GM18520 (cell line): ENCODE results near the gene SHH.

Experiments used
- ATAC-seq: cut with Tn5 transposase; IDR thresholded peaks from one replicate; pipeline ENCODE4 v1.9.1; 2021; ENCODE audit not compliant: unreplicated experiment

SHH gene

GRCh38 chr7:155807789-155808548, 4.3 kb downstream of the SHH start:
- no peak for ATAC-seq

- ATAC-seq = no peak
Measured at GRCh38 chr7:155807065-155807671, 5.1 kb downstream of the SHH start.

DNA sequence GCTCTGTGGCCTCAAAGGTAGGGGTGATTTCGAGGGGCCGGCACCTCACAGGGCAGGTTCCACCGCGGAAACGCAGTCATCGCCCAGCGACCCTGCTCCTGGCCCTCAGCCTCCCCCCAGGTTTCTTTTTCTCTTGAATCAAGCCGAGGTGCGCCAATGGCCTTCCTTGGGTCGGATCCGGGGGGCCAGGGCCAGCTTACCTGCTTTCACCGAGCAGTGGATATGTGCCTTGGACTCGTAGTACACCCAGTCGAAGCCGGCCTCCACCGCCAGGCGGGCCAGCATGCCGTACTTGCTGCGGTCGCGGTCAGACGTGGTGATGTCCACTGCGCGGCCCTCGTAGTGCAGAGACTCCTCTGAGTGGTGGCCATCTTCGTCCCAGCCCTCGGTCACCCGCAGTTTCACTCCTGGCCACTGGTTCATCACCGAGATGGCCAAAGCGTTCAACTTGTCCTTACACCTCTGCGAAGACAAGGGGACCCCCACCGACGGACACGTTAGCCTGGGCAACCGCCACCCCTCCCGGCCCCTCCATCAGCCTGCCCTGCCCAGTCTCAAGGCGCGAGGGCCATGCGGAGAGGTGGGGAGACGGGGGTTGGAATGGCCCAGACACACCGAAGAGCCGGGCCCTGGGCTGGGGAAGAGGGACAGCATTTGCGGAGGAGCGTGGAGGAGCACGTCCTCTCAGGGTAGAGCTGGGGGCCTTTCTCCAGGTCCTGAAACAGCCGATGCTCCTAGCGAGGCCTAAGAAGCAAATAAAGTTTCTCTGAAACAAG, 6.0 kb downstream of the SHH start:
- no peak for ATAC-seq

- ATAC-seq = no peak
Measured at GRCh38 chr7:155805826-155806095, 6.5 kb downstream of the SHH start.

- no peak for ATAC-seq
Measured at GRCh38 chr7:155804897-155805825, 7.1 kb downstream of the SHH start.

DNA sequence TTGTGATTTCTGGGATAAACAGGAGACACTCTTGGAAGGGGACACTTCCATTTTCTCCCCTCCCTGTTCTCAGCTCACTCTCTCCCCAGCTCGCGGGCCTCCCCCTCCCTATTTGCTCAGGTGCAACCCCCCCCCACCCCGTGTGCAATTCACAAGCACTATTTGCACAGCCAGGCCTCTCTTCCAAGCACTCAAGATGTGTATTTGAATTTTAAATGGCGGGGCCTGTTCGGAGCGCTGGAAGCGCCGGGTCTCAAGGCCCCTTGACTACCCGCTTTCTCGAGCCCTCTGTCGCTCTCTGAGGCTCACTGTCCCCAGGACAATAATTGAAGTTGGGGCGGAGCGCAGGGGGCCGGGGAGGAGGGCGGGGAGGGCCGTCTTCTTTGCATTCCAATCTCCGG, 7.8 kb downstream of the SHH start:
- ATAC-seq = no peak

- no peak for ATAC-seq
Measured at GRCh38 chr7:155803418-155804376, 8.6 kb downstream of the SHH start.

GRCh38 chr7:155802906-155803417, 9.3 kb downstream of the SHH start:
- no peak for ATAC-seq

GRCh38 chr7:155802291-155802690, 10.0 kb downstream of the SHH start:
- no peak for ATAC-seq

- no peak for ATAC-seq
Measured at GRCh38 chr7:155800741-155801267, 11.5 kb downstream of the SHH start.

DNA sequence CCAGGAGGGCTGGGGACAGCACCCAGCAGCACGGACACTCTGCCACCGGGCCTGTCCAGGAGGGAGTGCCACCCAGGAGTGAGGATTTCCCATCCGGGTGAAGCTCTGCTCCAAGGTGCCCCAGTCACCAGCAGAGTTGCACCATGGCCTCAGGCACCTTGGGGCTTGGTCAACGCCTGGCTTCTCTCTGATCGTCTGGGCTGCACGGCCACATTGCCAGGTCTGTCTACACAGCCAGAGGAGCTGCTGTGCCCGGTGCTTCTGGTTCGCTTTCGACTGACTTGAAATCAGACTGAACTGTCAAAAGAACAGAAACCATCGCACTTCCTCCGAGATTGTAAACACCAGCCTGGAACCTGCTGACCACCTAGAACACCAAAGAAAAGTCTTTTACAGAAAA, 12.0 kb downstream of the SHH start:
- no peak for ATAC-seq

- ATAC-seq = no peak
Measured at GRCh38 chr7:155799514-155799913, 12.7 kb downstream of the SHH start.

DNA sequence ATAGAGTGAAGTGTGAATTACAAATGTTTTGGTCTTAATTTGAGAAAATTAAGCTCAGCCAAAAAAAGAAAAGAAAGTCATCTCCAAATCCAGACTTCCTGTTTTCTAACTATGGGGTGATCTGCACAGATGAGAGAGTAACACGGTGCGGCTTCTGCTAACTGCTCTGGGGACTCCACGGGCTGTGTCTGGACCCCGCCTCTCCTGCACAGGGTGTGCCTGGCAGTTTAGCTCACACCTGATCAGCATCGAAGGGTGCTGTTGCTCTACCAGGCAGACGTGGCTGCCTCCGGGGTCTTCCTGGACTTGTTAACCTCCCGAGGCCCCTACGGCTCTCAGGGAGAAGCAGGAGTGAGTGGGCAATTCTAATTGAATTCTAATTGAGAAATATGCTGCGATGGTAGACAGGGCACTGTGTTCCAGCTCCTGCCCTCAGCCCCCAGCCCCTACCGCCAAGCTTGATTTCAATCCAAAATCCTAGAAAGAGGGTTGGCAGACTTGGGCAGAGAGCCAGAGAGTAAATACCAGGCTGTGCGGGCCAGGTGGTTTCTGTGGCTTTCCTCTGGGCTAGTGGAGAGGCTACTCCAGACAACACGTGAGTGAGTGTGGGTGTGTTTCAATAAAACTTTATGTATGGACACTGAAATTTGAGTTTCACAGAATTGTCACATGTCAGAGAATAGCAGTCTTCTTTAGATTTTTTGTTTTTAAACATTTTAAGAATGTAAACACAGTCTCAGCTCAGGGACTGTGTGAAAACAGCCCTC, 13.4 kb downstream of the SHH start:
- no peak for ATAC-seq

DNA sequence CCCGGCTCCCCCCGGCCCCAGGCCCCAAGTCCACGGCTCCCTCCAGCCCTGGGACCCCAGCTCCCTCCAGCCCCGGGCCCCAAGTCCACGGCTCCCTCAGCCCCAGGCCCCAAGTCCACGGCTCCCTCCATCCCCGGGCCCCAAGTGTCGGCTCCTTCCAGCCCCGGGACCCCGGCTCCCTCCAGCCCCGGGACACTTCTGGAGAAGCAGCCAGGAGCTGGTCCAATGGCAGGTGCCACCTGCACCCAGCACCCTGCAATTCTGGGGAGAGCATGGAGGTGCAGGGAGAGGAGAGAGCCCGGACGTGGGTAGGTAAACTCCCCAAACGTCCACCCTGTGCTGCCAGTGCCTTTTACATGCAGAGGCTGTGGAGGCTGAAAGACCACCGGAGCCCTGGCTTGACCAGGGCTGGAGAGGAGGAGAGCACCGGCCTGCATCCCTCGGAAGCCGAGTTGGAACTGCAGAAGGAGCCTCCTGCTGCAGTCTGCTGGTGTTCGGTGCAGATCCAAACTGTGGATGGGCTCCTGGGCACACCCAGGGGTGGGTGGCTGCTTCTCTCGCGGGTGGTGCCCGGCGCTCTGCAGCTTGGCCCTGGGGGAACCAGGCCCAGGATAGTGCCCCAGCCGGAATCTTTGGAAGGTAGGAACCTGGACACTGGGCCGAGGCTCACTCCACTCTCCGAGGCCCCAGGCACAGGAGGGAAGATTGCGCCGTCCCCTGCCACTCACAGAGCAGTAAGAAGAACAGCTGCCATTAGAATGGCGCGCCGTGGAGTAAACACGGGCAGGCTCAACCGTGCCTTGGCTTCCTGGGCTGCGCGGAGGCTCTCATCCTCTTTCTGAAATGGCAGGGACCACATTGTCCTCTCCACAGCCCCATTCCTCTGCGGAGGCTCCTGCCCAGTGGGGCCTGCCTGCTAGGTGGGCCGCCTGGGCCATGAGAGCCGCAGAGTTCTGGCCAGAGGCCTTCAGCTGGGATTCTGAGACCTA, 14.7 kb downstream of the SHH start:
- ATAC-seq = no peak

GRCh38 chr7:155796381-155797261, 15.6 kb downstream of the SHH start:
- no peak for ATAC-seq

DNA sequence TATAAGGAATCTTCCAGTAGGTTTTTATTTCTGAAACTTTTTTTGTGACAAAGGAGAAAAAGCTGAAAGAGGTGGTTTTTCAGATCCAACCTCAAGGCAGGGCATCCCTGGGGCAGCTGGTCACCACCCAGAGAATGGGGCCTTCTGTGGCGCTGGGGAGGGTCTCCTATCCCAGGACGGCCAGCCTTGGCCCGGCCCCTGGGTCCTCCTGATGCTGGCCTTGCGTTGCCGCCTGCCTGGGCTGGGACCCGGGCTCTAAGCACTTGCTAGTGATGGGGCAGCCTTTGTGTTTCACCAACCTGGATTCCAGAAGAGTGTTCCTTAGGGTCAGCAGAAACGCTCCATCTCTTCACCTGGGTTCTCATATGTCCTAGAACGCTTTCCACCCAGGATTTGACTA, 16.3 kb downstream of the SHH start:
- no peak for ATAC-seq

DNA sequence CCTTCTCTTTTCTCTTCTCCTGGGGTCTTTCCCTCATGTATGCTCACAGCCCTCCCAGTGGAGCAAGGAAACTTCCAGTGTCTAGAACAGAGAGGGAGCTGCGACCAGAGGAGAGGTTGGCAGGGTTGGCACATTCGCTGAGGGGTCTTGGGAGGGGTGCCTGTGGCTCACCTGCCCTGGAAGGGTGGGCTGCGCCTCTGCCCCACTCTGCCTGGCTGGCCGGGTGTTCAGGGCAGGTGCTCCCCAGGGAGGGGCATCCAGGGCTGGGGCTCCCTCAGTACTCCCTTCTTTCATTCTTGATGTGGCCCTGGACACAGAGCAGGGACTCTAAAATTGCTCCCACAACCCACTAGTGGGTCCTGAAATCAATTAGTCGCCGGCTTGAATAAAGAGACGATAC, 16.9 kb downstream of the SHH start:
- ATAC-seq = no peak
